ENCODE measurements around the gene MCRIP2.

GRCh38 chr16:630249-630814 lies 11.3 kb upstream of the MCRIP2 start:
- TF ChIP-seq CTCF (conservative IDR thresholded peaks at IDR 0.05 in 1 of 2, IDR thresholded peaks at IDR 0.05 in 1 of 2; ENCODE audit: extremely low read depth in 1 of 2, insufficient read depth in 1 of 2, low read depth in 1 of 2, low read length in 2 of 2) (no peak), EZH2 (IDR thresholded peaks at IDR 0.05; ENCODE audit: borderline replicate concordance, low read length) (no peak)

All from mammary epithelial cell (primary cell).